H1 (cell line): Measurements from ENCODE around the gene RBM10. TPM values are rescaled to one million over a fixed set of nuclear protein-coding genes. Genes with fewer than 3 reads are reported as not detected.

Experiments
- CTCF ChIA-PET: fragments of 300-600 bp; sonication (Branson Sonifier 250); formaldehyde crosslinking; loops from one replicate; lab custom pipeline; 2021; ENCODE audit not compliant: partially characterized antibody; lab: Charles Lee
- POLR2A ChIA-PET: fragments of 300-600 bp; sonication (Branson Sonifier 250); formaldehyde crosslinking; loops from one replicate; lab custom pipeline; 2021; ENCODE audit warnings: inconsistent platforms; ENCODE audit not compliant: partially characterized antibody; lab: Charles Lee
- DNase-seq, 2 experiments: peaks; one replicate each; pipeline versions ENCODE4 v3.0.0 to v3.0.0-alpha.2; 2010 to 2022; ENCODE audit warnings: low spot score in 2 of 2, low read depth in 1 of 2, mixed read lengths in 1 of 2
- FAIRE-seq: peaks from 2 replicates; lab custom pipeline; 2011; peaks lifted over from hg19 to GRCh38; lab: Jason Lieb, UNC
- H2AFZ ChIP-seq: 2 replicates; pipeline ENCODE4 v1.8.1; 2012; ENCODE audit warnings: low read length, inconsistent platforms
- H2AK5ac ChIP-seq: 2 replicates; pipeline ENCODE4 v1.6.1; 2013; ENCODE audit warnings: low read depth, low read length
- H2BK120ac ChIP-seq: replicated peaks from 2 replicates; pipeline ENCODE3; 2013; ENCODE audit warnings: low read depth, low read length, inconsistent platforms
- H2BK12ac ChIP-seq: 2 replicates; pipeline ENCODE4 v1.6.1; 2013; ENCODE audit warnings: low read depth, low read length
- H2BK15ac ChIP-seq: 2 replicates; pipeline ENCODE4 v1.6.1; 2013; ENCODE audit warnings: low read length
- H2BK20ac ChIP-seq: 2 replicates; pipeline ENCODE4 v1.6.1; 2013; ENCODE audit warnings: low read length
- H2BK5ac ChIP-seq: 2 replicates; pipeline ENCODE4 v1.6.1; 2013; ENCODE audit warnings: low read depth, low read length
- H3K14ac ChIP-seq: 2 replicates; pipeline ENCODE4 v1.6.1; 2013; ENCODE audit warnings: inconsistent platforms; ENCODE audit not compliant: insufficient read length
- H3K18ac ChIP-seq: 2 replicates; pipeline ENCODE4 v1.6.1; 2013; ENCODE audit warnings: low read length; ENCODE audit errors: extremely low read depth
- H3K23ac ChIP-seq: 2 replicates; pipeline ENCODE4 v1.6.1; 2013; ENCODE audit warnings: inconsistent platforms; ENCODE audit not compliant: insufficient read length
- H3K23me2 ChIP-seq: 2 replicates; pipeline ENCODE4 v1.6.1; 2013; ENCODE audit warnings: low read depth, low read length
- H3K27ac ChIP-seq: 2 replicates; pipeline ENCODE4 v1.6.1; 2011; ENCODE audit warnings: low read depth, low read length, inconsistent platforms
- H3K27me3 ChIP-seq, 4 experiments: replicated peaks in 1 of 4; 1 replicate in 1 of 4; 2 replicates in 3 of 4; pipeline versions ENCODE4 v1.6.1 to v1.8.1; 2011 to 2013; ENCODE audit warnings: low read length in 3 of 4, mild to moderate bottlenecking in 3 of 4, inconsistent platforms in 2 of 4, mixed read lengths in 2 of 4, moderate library complexity in 1 of 4; ENCODE audit not compliant: control insufficient read depth in 3 of 4, insufficient read depth in 3 of 4; ENCODE audit errors: extremely low read depth in 1 of 4
- H3K36me3 ChIP-seq, 4 experiments: 2 replicates each; pipeline versions ENCODE4 v1.6.1 to v1.8.1; 2011 to 2013; ENCODE audit warnings: mild to moderate bottlenecking in 4 of 4, low read length in 3 of 4, moderate library complexity in 2 of 4, control low read depth in 1 of 4, inconsistent platforms in 1 of 4; ENCODE audit not compliant: insufficient read depth in 4 of 4, control insufficient read depth in 2 of 4
- H3K4ac ChIP-seq: replicated peaks from 2 replicates; pipeline ENCODE3; 2013; ENCODE audit warnings: low read length, low read depth, mixed read lengths, inconsistent platforms; ENCODE audit not compliant: insufficient read length
- H3K4me1 ChIP-seq, 4 experiments: replicated peaks in 1 of 4; 1 replicate in 1 of 4; 2 replicates in 3 of 4; pipeline versions ENCODE4 v1.6.1 to v1.8.1; 2011 to 2013; ENCODE audit warnings: low read length in 3 of 4, inconsistent platforms in 2 of 4, mixed read lengths in 1 of 4; ENCODE audit not compliant: insufficient read depth in 4 of 4, control insufficient read depth in 3 of 4
- H3K4me2 ChIP-seq, 2 experiments: 2 replicates each; pipeline versions ENCODE4 v1.6.1 to v1.8.1; 2011 to 2013; ENCODE audit warnings: low read depth in 2 of 2, low read length in 2 of 2, control low read depth in 1 of 2, inconsistent platforms in 1 of 2, mild to moderate bottlenecking in 1 of 2; ENCODE audit not compliant: insufficient read depth in 1 of 2
- H3K4me3 ChIP-seq, 4 experiments: fragments of 200-600, 300-600 bp in 1 of 4; sonication (generic), shearing (Covaris generic), sonication (Bioruptor Twin) in 1 of 4; 2 replicates each; pipeline versions ENCODE4 v1.5.1 to v1.8.1; 2011 to 2016; ENCODE audit warnings: low read length in 4 of 4, low read depth in 3 of 4, control low read depth in 2 of 4, inconsistent platforms in 2 of 4, mild to moderate bottlenecking in 2 of 4, mixed read lengths in 1 of 4, moderate library complexity in 1 of 4; ENCODE audit not compliant: insufficient read depth in 2 of 4; ENCODE audit errors: extremely low read depth in 1 of 4
- H3K56ac ChIP-seq: replicated peaks from 2 replicates; pipeline ENCODE3; 2013; ENCODE audit warnings: low read depth, mild to moderate bottlenecking, mixed read lengths, low read length, inconsistent platforms; ENCODE audit not compliant: insufficient read length
- H3K79me1 ChIP-seq: 2 replicates; pipeline ENCODE4 v1.6.1; 2013; ENCODE audit warnings: low read depth, low read length, control low read depth
- H3K79me2 ChIP-seq, 2 experiments: 2 replicates each; pipeline versions ENCODE4 v1.6.1 to v1.8.1; 2012 to 2013; ENCODE audit warnings: low read length in 2 of 2, mild to moderate bottlenecking in 2 of 2, inconsistent platforms in 1 of 2; ENCODE audit not compliant: insufficient read depth in 2 of 2, control insufficient read depth in 1 of 2
- H3K9ac ChIP-seq, 4 experiments: replicated peaks in 1 of 4; 1 replicate in 1 of 4; 2 replicates in 3 of 4; pipeline versions ENCODE4 v1.6.1 to v1.8.1; 2011 to 2013; ENCODE audit warnings: low read depth in 3 of 4, low read length in 3 of 4, control low read depth in 2 of 4, mild to moderate bottlenecking in 2 of 4, moderate library complexity in 2 of 4, inconsistent platforms in 1 of 4; ENCODE audit errors: extremely low read depth in 1 of 4
- H3K9me3 ChIP-seq, 2 experiments: 2 replicates each; pipeline versions ENCODE4 v1.6.1 to v1.8.1; 2012 to 2013; ENCODE audit warnings: mild to moderate bottlenecking in 2 of 2, moderate library complexity in 2 of 2, control low read depth in 1 of 2, inconsistent platforms in 1 of 2, low read depth in 1 of 2, low read length in 1 of 2, mixed read lengths in 1 of 2; ENCODE audit not compliant: insufficient read depth in 2 of 2
- H4K20me1 ChIP-seq, 2 experiments: replicated peaks in 1 of 2; 2 replicates each; pipeline versions ENCODE3 to v1.8.1; 2011 to 2013; ENCODE audit warnings: inconsistent platforms in 2 of 2, low read length in 2 of 2, mild to moderate bottlenecking in 1 of 2; ENCODE audit not compliant: insufficient read depth in 2 of 2, control insufficient read depth in 1 of 2
- H4K5ac ChIP-seq: 2 replicates; pipeline ENCODE4 v1.6.1; 2013; ENCODE audit warnings: low read length, low read depth, mixed read lengths, inconsistent platforms; ENCODE audit not compliant: insufficient read length
- H4K8ac ChIP-seq: 2 replicates; pipeline ENCODE4 v1.8.0; 2013; ENCODE audit warnings: mild to moderate bottlenecking, moderate library complexity, low read length, inconsistent platforms; ENCODE audit not compliant: insufficient read depth; ENCODE audit errors: extremely low read depth
- H4K91ac ChIP-seq: replicated peaks from 2 replicates; pipeline ENCODE3; 2013; ENCODE audit warnings: low read length, mixed read lengths, inconsistent platforms; ENCODE audit not compliant: insufficient read length
- CBX5 ChIP-seq: fragments of 300-800, 300-1000 bp; sonication (generic); IDR thresholded peaks from 2 replicates; pipeline ENCODE4 v1.7.1; 2016; ENCODE audit warnings: antibody characterized with exemption, low read length, low read depth
- GABPA ChIP-seq: IDR thresholded peaks from 2 replicates; pipeline ENCODE4 v1.6.1; 2011; ENCODE audit warnings: mild to moderate bottlenecking, low read length, moderate library complexity, borderline replicate concordance; ENCODE audit not compliant: insufficient read depth
- RXRA ChIP-seq: IDR thresholded peaks from 2 replicates; pipeline ENCODE4 v1.6.1; 2011; ENCODE audit warnings: low read depth, mild to moderate bottlenecking, low read length, moderate library complexity; ENCODE audit not compliant: insufficient read depth
- SUZ12 ChIP-seq: fragments of 200-600 bp; sonication (generic); IDR thresholded peaks from 2 replicates; pipeline ENCODE4 v1.6.1; 2012; ENCODE audit warnings: mild to moderate bottlenecking, inconsistent platforms, low read length, moderate library complexity, mixed read lengths
- WGBS, 2 experiments: shearing (Covaris generic) in 1 of 2; methylation state at CpG; one replicate each; pipeline versions ENCODE4 v1.1.6 to v1.1.7; 2013 to 2015; ENCODE audit warnings: low lambda C conversion rate in 2 of 2, mixed read lengths in 2 of 2, inconsistent platforms in 1 of 2, low coverage in 1 of 2, missing lambda C conversion rate in 1 of 2; ENCODE audit not compliant: insufficient replicate concordance in 2 of 2, insufficient coverage in 1 of 2, insufficient read length in 1 of 2; ENCODE audit errors: extremely low coverage in 1 of 2, missing lambda C conversion rate in 1 of 2; 5-methylcytosine and 5-hydroxymethylcytosine counted together
- polyA plus RNA-seq, 7 experiments: library from polyadenylated mRNA; depleted of rRNA in 3 of 7; stranded (reverse) in 5 of 7; unstranded in 2 of 7; fragments of >200 nt in 5 of 7; fragments of 200-250 nt in 2 of 7; gene quantifications; 1 replicate in 5 of 7; 2 replicates in 1 of 7; 4 replicates in 1 of 7; pipeline versions ENCODE4 v1.2.1 to v1.2.3, GENCODE V29; 2011 to 2013; ENCODE audit warnings: missing spikeins in 2 of 7, mixed read lengths in 2 of 7
- total RNA-seq: library from RNA; stranded (reverse); fragmentation: NEBNext Ultra II Directional; extraction: Animal tissue kit (Norgen Biotek cat#: 25700); gene quantifications from 2 replicates; pipeline ENCODE4 v1.2.1, GENCODE V29; 2021

RBM10 gene
- total and polyA plus RNA-seq, 2 of the 8 experiments (the other 6 are each of a cell fraction or from before 2014, with no cell fraction given), result 35.7 to 64.0 TPM

GRCh38 chrX:47222751-47223350 lies 77.8 kb downstream of the RBM10 start:
- H3K4me2 ChIP-seq, result no peak overlapping the region
- no peak overlapping the region for H3K18ac ChIP-seq
- no peak overlapping the region for H3K56ac ChIP-seq
- no peak overlapping the region for H2AFZ ChIP-seq
- no peaks in the 10 kb centered on the region for H3K9me3 ChIP-seq
- no peak overlapping the region for H2BK12ac ChIP-seq
- no peak overlapping the region for H3K23ac ChIP-seq
- FAIRE-seq (no peak), DNase-seq (no peak)
- CTCF ChIA-PET, result no interaction called here
- H3K27ac ChIP-seq, result no peak overlapping the region
- H2AK5ac ChIP-seq, result no peak overlapping the region
- H3K27me3 ChIP-seq, result no peaks in the 10 kb centered on the region
- no peak overlapping the region for H4K91ac ChIP-seq
- WGBS, 2 experiments, result 97% methylated on average over 5 of the region's 10 CpGs; no CpG with 5 or more reads in 1 of the 2 experiments
- no peak overlapping the region for H2BK15ac ChIP-seq
- no peak overlapping the region for H2BK120ac ChIP-seq
- no peak overlapping the region for H3K14ac ChIP-seq
- H3K4me1 ChIP-seq, result peaks cover 0 to 8% (median 1%) of the 10 kb centered on the region in 4 experiments; a peak in 3 of 7 replicates
- H3K79me1 ChIP-seq, result peaks cover 2% of the 10 kb centered on the region; the same call in 1 of the 2 replicates
- H3K36me3 ChIP-seq, result peaks cover 9 to 52% (median 31%) of the 10 kb centered on the region in 4 experiments; a peak in 7 of 8 replicates
- H2BK20ac ChIP-seq, result no peak overlapping the region
- no peak overlapping the region for H3K4me3 ChIP-seq
- POLR2A ChIA-PET, result interaction anchor here (1.2 kb wide), 1 partner anchor 10 kb away, joined by 4 read pairs; the partner anchor contains the start of gene USP11
- peaks cover 13 to 32% of the 10 kb centered on the region in 2 experiments for H4K20me1 ChIP-seq
- H3K79me2 ChIP-seq, result peaks cover 21 to 40% of the 10 kb centered on the region in 2 experiments
- H3K23me2 ChIP-seq, result peaks cover 8% of the 10 kb centered on the region; the same call in 1 of the 2 replicates
- TF ChIP-seq RXRA (no peak), CBX5 (no peak), SUZ12 (no peak), GABPA (no peak)
- no peak overlapping the region for H3K9ac ChIP-seq
- no peak overlapping the region for H3K4ac ChIP-seq
- H4K8ac ChIP-seq, result no peak overlapping the region
- no peak overlapping the region for H4K5ac ChIP-seq
- H2BK5ac ChIP-seq, result no peak overlapping the region
